8988T (cell line): Measurements from ENCODE around the gene GATA5.

Experiments
- DNase-seq: peaks from one replicate; pipeline ENCODE4 v3.0.0; 2011

Gene GATA5, protein sequence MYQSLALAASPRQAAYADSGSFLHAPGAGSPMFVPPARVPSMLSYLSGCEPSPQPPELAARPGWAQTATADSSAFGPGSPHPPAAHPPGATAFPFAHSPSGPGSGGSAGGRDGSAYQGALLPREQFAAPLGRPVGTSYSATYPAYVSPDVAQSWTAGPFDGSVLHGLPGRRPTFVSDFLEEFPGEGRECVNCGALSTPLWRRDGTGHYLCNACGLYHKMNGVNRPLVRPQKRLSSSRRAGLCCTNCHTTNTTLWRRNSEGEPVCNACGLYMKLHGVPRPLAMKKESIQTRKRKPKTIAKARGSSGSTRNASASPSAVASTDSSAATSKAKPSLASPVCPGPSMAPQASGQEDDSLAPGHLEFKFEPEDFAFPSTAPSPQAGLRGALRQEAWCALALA

DNA sequence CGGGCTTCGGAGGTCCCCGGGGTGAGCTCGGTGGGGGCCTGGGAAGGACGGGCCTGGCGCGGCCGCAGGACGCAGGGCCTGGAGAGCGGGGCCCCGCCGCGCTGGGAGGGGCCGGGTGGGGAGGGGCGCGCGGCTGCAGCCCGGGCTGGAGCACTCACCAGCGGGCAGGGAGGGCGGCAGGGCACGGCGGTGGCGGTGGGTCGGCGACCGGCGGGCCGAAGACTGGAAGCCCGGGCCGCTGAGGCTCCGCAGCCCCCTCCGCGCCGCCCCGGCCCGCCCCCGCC, at the start of gene GATA5:
Gene GATA5 (minus strand): TSS at position 224 of the 284 bp plus-strand sequence. CDS start 474 bp downstream, outside the sequence.
- no peak for DNase-seq

GRCh38 chr20:62525014-62525413, 49.2 kb upstream of the GATA5 start:
- DNase-seq = no peak

GRCh38 chr20:62524505-62524911, 48.7 kb upstream of the GATA5 start:
- no peak for DNase-seq

DNA sequence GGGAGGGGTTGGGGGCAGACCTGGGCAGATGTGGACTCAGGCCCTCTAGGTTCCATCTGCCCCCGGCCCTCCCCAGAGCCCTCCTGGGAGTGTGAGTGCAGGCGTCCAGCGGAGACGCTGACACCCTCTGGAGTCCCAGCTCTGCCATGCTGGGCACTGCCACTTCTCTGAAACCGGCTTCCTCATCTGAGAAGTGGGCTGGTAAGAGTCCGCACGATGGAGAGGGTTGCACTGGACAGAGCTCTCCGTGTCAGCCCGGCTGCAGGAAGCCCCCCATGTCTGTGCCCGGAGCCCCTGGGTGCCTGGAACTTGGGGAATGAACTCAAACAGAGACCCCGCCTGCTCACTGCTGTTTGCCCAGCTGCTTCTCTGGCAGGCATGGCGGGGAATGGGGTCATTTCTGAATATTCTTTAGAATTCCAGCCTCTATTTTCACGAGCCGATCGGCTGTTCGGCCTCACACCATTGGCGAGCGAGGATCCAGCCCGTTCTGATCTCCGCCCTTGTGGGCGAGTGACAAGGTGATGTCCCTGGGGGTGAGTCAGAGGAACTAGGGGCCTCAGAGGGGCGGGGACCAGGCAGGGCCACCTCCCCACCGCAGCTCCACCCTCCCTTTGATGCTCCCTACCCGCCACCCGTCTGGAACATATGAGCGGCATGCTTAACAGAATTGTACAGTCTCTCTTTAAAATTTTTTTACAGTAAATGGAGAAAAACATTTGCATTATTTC, 47.8 kb upstream of the GATA5 start:
- DNase-seq = peak; percentile 72

- no peak for DNase-seq
These were observed 47.1 kb upstream of the GATA5 start for GRCh38 chr20:62522748-62523396.

GRCh38 chr20:62519826-62520225, 44.0 kb upstream of the GATA5 start:
- DNase-seq = no peak

- DNase-seq = no peak
These were observed 43.1 kb upstream of the GATA5 start for GRCh38 chr20:62518911-62519310.

DNA sequence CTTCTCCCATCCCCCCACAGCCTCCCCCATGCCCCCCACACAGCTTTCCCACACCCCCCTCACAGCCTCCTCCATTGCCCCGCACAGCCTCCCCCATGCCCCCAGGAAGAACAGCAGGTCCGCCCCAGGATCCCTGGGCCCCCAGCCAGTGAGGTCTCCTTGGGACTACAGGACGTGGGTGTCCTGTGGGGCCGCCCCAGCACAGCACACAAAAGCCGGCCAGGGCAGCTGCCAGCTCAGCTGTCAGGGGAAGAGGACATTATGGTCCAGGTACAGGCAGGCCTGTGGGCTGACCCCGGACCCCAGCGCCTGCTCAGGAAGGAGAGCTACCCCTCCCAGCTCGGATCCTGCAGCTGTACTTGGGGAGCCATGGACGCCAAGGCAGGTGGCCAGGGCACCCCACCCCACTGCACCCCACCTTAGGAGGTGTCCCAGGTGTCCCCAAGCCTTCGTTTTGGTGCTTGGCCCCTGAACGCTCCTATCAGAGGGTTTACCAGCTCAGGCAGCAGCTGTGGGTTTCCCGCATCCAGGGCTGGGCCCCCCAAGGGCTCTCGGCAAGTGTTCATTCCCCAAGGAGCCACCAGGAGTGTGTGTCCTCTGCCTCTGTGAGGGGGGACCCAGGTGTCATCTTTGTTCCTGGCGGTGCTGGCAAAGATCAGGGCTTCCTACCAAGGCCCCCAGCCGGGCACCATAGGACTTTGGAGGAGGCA, 42.3 kb upstream of the GATA5 start:
- no peak for DNase-seq

DNA sequence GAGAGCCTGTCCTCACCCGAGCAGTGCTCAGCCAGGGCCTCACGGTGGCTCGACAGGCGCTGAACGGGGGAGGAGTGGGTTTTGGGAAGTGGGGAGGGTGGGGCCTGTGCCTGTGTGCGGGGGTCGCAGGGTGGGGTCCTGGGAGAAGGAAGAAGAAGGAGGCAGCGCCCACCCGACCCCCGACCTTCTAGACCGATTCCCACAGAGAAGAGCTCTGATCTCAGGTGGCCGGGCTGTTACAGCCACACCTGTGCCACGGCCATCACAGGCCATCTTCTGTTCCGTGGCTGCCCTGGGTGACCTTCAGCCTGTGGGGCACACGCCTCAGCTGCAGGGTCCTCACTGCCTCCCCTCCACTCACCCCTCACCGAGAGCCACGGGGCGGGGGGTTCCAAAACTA, 41.4 kb upstream of the GATA5 start:
- no peak for DNase-seq

- DNase-seq = peak; percentile 96
These were observed 40.5 kb upstream of the GATA5 start for GRCh38 chr20:62516338-62516737.

DNA sequence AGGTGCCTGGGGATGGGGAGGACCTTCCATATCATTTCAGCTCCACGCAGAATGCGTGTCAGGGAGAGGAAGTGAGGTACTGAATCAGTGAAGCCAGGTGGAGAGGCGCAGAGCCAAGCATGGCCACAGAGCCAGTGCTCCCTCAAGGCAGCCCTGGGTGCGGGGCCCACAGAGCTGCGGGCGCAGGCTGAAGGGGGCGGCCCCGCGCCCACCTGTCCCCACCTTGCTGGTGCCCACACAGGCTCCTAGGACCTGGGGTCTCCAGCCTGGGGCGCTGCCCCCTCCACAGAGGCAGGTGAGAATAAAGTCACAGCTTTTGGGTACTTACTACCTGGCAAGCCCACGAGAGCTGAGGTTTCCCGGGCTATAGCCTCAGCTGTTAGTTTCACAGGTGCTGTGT, 40.0 kb upstream of the GATA5 start:
- DNase-seq = no peak

DNA sequence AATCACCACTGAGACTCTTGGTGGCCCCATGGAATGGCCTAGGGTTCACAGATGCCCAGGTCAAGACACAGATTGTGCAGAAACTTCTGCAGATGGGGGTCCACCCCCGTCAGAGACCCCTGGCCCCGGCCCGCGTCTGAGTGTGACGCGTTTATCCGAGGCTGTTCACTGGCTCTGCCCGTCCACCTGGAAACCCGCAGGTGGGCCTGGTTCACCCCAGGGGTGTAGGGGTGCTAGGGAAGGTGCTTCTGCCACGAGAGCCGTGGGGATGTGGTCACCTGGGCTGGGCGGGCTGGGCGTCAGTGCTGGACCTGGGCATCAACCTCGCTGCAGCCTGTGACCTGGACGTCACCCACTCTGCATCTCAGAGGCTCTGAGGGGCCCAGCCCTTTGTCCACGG, 39.5 kb upstream of the GATA5 start:
- no peak for DNase-seq

DNA sequence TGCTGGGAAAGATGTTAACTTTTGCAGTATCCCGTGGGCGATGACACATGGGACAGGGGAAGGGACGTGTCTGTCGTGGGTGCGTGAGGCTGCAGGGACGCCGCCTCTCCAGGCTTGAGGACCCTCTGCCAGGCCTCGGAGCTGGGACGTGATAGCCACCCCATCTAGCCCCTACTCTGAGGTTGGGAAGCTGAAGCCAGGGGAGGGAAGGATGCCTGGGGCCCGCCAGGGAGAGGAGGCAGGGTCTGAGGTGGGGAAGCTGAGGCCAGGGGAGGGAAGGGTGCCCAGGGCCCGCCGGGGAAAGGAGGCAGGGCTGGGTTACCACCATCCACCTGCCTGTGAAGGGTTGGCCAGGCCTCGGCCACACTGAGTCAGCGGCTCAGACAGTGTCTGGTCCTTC, 38.2 kb upstream of the GATA5 start:
- DNase-seq = no peak

DNA sequence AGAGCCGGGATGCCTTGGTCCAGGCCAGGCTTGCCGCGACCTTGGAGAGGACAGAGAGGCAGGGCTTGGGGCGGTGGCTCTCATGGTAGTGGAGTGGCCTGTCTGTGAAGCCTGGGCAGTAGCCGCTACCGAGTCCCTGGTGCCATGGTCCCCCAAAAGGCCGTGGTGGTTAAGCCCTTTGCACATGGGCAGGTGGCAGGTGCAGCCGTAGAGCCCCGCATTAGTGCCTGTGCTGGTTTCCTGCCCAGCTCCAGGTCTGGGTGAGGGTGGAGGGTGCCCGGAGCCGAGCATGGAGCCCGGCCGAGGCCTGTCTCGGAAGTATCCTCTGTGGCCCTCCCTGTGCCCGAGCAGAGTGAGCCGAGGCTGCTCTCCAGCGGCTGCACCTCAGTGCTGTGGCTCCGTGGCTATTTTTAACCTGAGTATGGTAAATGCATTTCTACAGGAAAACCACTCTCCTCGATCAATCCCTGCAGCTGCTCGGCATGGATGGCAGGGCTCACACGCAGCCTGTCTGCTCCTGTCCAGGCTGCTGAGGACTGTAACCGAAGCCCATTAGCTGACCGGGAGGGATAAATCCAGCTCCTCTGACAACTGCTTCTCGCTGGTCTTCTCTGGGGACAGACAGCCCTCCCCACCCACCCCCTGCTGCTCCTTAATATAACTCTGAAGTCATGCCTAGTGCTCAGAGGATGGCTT, 36.3 kb upstream of the GATA5 start:
- no peak for DNase-seq

GRCh38 chr20:62511300-62511914, 35.6 kb upstream of the GATA5 start:
- DNase-seq = no peak

DNA sequence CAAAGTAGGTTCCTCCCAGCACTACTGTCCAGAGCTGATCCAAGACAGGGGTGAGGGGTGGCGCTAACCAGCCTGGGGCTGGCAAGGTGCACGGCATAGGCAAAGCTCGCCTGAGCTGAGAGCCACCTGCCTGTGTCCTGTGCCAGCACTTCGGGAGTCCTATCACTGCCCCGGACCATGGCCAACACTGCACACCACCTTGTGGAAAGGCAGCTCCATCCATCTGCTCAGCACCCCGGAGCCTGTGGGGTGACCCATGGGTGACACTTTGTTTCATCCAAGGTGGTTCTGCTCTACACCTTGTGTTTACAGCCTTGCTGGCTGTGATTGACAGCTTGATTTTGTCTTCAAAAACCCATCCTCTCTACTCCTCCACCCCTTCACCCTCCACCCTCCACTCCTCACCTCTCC, 32.9 kb upstream of the GATA5 start:
- DNase-seq = peak; percentile 91

- DNase-seq = no peak
These were observed 32.3 kb upstream of the GATA5 start for GRCh38 chr20:62507991-62508640.

DNA sequence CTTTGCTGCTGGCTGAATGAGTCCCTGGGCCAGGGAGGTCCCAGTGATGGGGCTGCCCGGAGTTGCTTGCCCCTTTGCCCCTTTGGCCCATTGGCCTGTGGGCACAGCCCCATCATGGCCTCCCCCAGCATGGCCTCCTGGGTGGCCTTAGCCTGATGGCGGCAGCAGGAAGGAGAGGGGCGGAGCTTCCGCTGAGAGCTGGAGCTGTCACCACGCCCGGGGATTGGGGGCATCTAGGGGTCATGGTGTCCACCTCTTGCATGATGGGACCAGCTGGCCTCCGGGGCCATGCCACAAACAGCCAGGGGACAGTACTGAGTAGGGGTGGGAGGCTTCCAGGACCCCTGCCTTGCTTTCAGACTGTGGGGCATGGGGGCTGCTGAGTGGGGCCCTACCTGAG, 31.5 kb upstream of the GATA5 start:
- DNase-seq = no peak

GRCh38 chr20:62506791-62507190, 31.0 kb upstream of the GATA5 start:
- DNase-seq = no peak

- DNase-seq = no peak
These were observed 30.3 kb upstream of the GATA5 start for GRCh38 chr20:62506087-62506486.

GRCh38 chr20:62505337-62506045, 29.7 kb upstream of the GATA5 start:
- DNase-seq = no peak
